GM12874 (cell line): Measurements from ENCODE around the gene NOP10.

Source experiments
- CTCF ChIP-seq: IDR thresholded peaks from 2 replicates; pipeline ENCODE4 v1.5.1; 2011; ENCODE audit warnings: low read depth, mild to moderate bottlenecking, control low read depth, low read length, moderate library complexity; ENCODE audit not compliant: insufficient read depth

Gene NOP10

GRCh38 chr15:34366271-34367065 lies 23.5 kb upstream of the NOP10 start:
- 0 out of 2 replicates have a peak, but pooled peaks have one; percentile 4 for TF ChIP-seq CTCF

GRCh38 chr15:34365836-34366235 lies 22.9 kb upstream of the NOP10 start:
- TF ChIP-seq CTCF = no peak

GRCh38 chr15:34365091-34365825 lies 22.3 kb upstream of the NOP10 start:
- TF ChIP-seq CTCF = no peak

DNA sequence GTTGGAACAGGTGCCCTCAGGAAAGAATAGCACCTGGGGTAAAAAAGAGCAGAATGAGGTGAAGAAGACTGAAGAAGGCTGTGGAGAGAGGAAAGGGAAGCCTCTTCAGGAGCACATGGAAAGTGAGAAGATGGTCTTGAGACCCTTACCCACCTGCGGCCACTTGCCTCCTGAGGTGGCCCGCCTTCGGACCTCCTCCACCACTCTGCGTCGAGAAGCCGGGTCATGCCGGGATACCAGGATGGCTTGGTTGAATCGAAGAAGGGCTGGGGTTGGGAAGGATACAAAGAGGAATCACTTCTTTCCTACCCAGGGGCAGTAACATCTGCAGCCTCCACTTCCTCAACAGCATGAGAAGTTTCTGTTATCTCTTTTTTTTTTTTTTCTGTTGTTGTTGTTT lies 21.1 kb upstream of the NOP10 start:
- TF ChIP-seq CTCF = no peak

GRCh38 chr15:34362047-34362773 lies 19.3 kb upstream of the NOP10 start:
- no peak for TF ChIP-seq CTCF

GRCh38 chr15:34361278-34361677 lies 18.3 kb upstream of the NOP10 start:
- no peak for TF ChIP-seq CTCF

DNA sequence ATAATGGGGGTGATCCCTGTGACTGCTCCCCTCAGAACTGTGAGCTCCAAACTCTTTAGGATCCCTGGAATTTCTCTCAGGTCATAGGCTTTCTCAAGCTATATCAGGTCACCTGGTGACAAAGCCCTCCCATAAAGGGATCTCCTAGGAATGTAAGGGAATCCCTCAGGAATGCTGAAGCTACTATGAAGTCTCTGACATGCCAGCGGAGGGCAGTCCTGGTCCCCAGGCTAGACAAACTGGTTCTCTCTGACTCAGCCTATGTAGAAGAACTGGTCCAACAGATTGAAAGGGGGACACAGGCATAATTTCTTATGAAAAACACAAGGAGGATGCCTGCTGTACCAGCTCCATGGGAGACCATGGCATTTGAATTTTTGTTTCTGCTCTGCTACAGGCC lies 17.4 kb upstream of the NOP10 start:
- TF ChIP-seq CTCF = no peak
